Measurements from ENCODE around the gene QSOX1. TPM values are rescaled to one million over a fixed set of nuclear protein-coding genes. Genes with fewer than 3 reads are reported as not detected.

Gene QSOX1
- 135 to 147 TPM (median 136 TPM) in 3 replicates for total RNA-seq (2021)
- Bru-seq, nascent RNA, result percentile 72 among the genes with signal in this experiment
- long read RNA-seq, experiment 1, full-length matches to known transcripts, result 321 of 437 reads
- long read RNA-seq, experiment 1, partial matches to known transcripts, result 69 of 437 reads
- long read RNA-seq, experiment 1, other reads (novel, unspliced or antisense), result 47 of 437 reads
- long read RNA-seq, experiment 2, full-length matches to known transcripts, result 74 of 174 reads
- long read RNA-seq, experiment 2, partial matches to known transcripts, result 75 of 174 reads
- long read RNA-seq, experiment 2, other reads (novel, unspliced or antisense), result 25 of 174 reads
- long read RNA-seq, experiment 3, partial matches to known transcripts, result 3 of 6 reads
- long read RNA-seq, experiment 3, other reads (novel, unspliced or antisense), result 3 of 6 reads

- Mint-ChIP-seq H3K27ac (peak within 1 kb of the TSS; percentile 58), H3K27me3 (ENCODE audit: low read depth) (peaks cover 34% of the 10 kb centered on the region), H3K9me3 (no peaks in the 10 kb centered on the region), H3K4me1 (peaks cover 28% of the 10 kb centered on the region), H3K4me3 (peak within 1 kb of the TSS; percentile 90), H3K36me3 (no peaks in the 10 kb centered on the region)
- ATAC-seq, result peak; percentile 89
- DNase-seq (ENCODE audit: low spot score), result peak; percentile 84
- POLR2A ChIA-PET, result interaction anchor here (0.7 to 1.6 kb wide), 8 partner anchors 9 to 738 kb away, joined by 3 to 6 read pairs (median 4); partner anchors contain the start of gene TOR1AIP1
- CTCF ChIA-PET, result interaction anchor here (0.6 to 4.9 kb wide), 6 partner anchors 13 to 340 kb away, joined by 3 to 69 read pairs (median 7); no protein-coding TSS in a partner anchor
- 0 out of 2 replicates have a peak, but pooled peaks have one; percentile 11 for TF ChIP-seq TEAD1 (CRISPR knock-in tag; IDR thresholded peaks at IDR 0.05)
- TF ChIP-seq SMAD4 (CRISPR knock-in tag; IDR thresholded peaks at IDR 0.05), result no peak
- peak; percentile 60 for TF ChIP-seq SP1 (CRISPR knock-in tag; conservative IDR thresholded peaks at IDR 0.05)
- TF ChIP-seq ZNF396 (CRISPR knock-in tag; IDR thresholded peaks at IDR 0.05; ENCODE audit: borderline replicate concordance), result no peak
- peak; percentile 51; the same call in 1 of the 2 replicates for TF ChIP-seq USF1 (CRISPR knock-in tag; IDR thresholded peaks at IDR 0.05)
- 0 out of 2 replicates have a peak, but pooled peaks have one; percentile 67 for TF ChIP-seq FOXP1 (CRISPR knock-in tag; IDR thresholded peaks at IDR 0.05; ENCODE audit: borderline replicate concordance)
- TF ChIP-seq CTCF (IDR thresholded peaks at IDR 0.05), result 0 out of 2 replicates have a peak, but pooled peaks have one; percentile 19
- peak; percentile 64; the same call in 1 of the 2 replicates for TF ChIP-seq FOXK1 (CRISPR knock-in tag; IDR thresholded peaks at IDR 0.05)
- TF ChIP-seq ZBTB43 (CRISPR knock-in tag; IDR thresholded peaks at IDR 0.05), result 0 out of 2 replicates have a peak, but pooled peaks have one; percentile 29
- TF ChIP-seq KAT7 (CRISPR knock-in tag; IDR thresholded peaks at IDR 0.05; ENCODE audit: borderline replicate concordance), result no peak
- TF ChIP-seq ETV6 (CRISPR knock-in tag; IDR thresholded peaks at IDR 0.05), result peak; percentile 60; the same call in 1 of the 2 replicates
- no peak for TF ChIP-seq NR1H2 (CRISPR knock-in tag; IDR thresholded peaks at IDR 0.05)
- peak; percentile 71 for TF ChIP-seq USF2 (CRISPR knock-in tag; IDR thresholded peaks at IDR 0.05)
- TF ChIP-seq HMGXB4 (CRISPR knock-in tag; IDR thresholded peaks at IDR 0.05), result no peak; the same call in 1 of the 2 replicates
- no peak; the same call in 1 of the 2 replicates for TF ChIP-seq ZNF416 (CRISPR knock-in tag; IDR thresholded peaks at IDR 0.05)
- TF ChIP-seq E2F5 (CRISPR knock-in tag; IDR thresholded peaks at IDR 0.05), result peak; percentile 72; the same call in 1 of the 2 replicates
- 0 out of 2 replicates have a peak, but pooled peaks have one; percentile 38 for TF ChIP-seq E2F4 (CRISPR knock-in tag; IDR thresholded peaks at IDR 0.05; ENCODE audit: borderline replicate concordance, low read depth)
- TF ChIP-seq MYBL2 (CRISPR knock-in tag; IDR thresholded peaks at IDR 0.05), result peak; percentile 18; the same call in 1 of the 2 replicates
- TF ChIP-seq ZNF512 (CRISPR knock-in tag; IDR thresholded peaks at IDR 0.05; ENCODE audit: borderline replicate concordance), result no peak
- no peak for TF ChIP-seq RELA (CRISPR knock-in tag; IDR thresholded peaks at IDR 0.05; ENCODE audit: borderline replicate concordance)
- no peak for TF ChIP-seq ZNF317 (CRISPR knock-in tag; IDR thresholded peaks at IDR 0.05; ENCODE audit: borderline replicate concordance, low read depth)
- no peak for TF ChIP-seq CDX4 (CRISPR knock-in tag; IDR thresholded peaks at IDR 0.05; ENCODE audit: borderline replicate concordance)
These were observed at the start of gene QSOX1 for GRCh38 chr1:180154325-180155181. Gene QSOX1, plus strand, starts transcription at chr1:180154869. Its CDS starts 39 bp downstream, at chr1:180154908.

All from WTC11 (cell line).